K562 (cell line): ENCODE data around the gene ERI2. TPM values are rescaled to one million over a fixed set of nuclear protein-coding genes. Genes with fewer than 3 reads are reported as not detected.

Experiments
- ARID1B ChIP-seq: fragments of 450-650 bp; IDR thresholded peaks from 2 replicates; pipeline ENCODE4 v1.6.1; 2016; ENCODE audit warnings: antibody characterized with exemption, mild to moderate bottlenecking, inconsistent platforms
- BCLAF1 ChIP-seq, 2 experiments: fragments of 450-650 bp in 1 of 2; IDR thresholded peaks; 2 replicates each; pipeline ENCODE4 v1.6.1; 2011 to 2017; ENCODE audit warnings: low read depth in 2 of 2, antibody characterized with exemption in 1 of 2, borderline replicate concordance in 1 of 2, low read length in 1 of 2, mild to moderate bottlenecking in 1 of 2, mixed read lengths in 1 of 2; ENCODE audit not compliant: control insufficient read depth in 1 of 2
- CBX5 ChIP-seq: IDR thresholded peaks from 2 replicates; pipeline ENCODE4 v1.6.1; 2014; ENCODE audit warnings: low read depth, borderline replicate concordance
- ETV1 ChIP-seq: fragments of 450-650 bp; conservative IDR thresholded peaks from 2 replicates; pipeline ENCODE4 v1.6.1; 2016; ENCODE audit warnings: missing genetic modification characterization, control low read depth, low read depth, missing compliant biosample characterization
- ILF3 ChIP-seq: fragments of 450-650 bp; IDR thresholded peaks from 2 replicates; pipeline ENCODE4 v1.6.1; 2018; ENCODE audit warnings: antibody characterized with exemption, mild to moderate bottlenecking, moderate library complexity, borderline replicate concordance
- KLF1 ChIP-seq: fragments of 450-650 bp; IDR thresholded peaks from 2 replicates; pipeline ENCODE4 v1.6.1; 2016; ENCODE audit warnings: missing genetic modification characterization, missing compliant biosample characterization
- MCM5 ChIP-seq: fragments of 450-650 bp; IDR thresholded peaks from 2 replicates; pipeline ENCODE4 v1.6.1; 2016; ENCODE audit warnings: low read depth
- MEF2D ChIP-seq: conservative IDR thresholded peaks from 2 replicates; pipeline ENCODE4 v1.6.1; 2016; ENCODE audit warnings: low read depth, missing genetic modification characterization, missing compliant biosample characterization
- NONO ChIP-seq, 2 experiments: fragments of 200-400 bp in 1 of 2; fragments of 450-650 bp in 1 of 2; formaldehyde crosslinking in 1 of 2; IDR thresholded peaks; 2 replicates each; pipeline ENCODE4 v1.6.1; 2017; ENCODE audit warnings: low read depth in 2 of 2, mild to moderate bottlenecking in 2 of 2, moderate library complexity in 2 of 2, low read length in 1 of 2
- RNF2 ChIP-seq: sonication (generic); IDR thresholded peaks from 2 replicates; pipeline ENCODE4 v1.6.1; 2016
- SMC3 ChIP-seq: conservative IDR thresholded peaks from 2 replicates; pipeline ENCODE4 v1.6.1; 2011; ENCODE audit warnings: low read depth, low read length, improper control_type of control experiment; ENCODE audit not compliant: insufficient read depth
- YBX1 ChIP-seq: fragments of 450-650 bp; IDR thresholded peaks from 2 replicates; pipeline ENCODE4 v1.7.1; 2016; ENCODE audit warnings: mild to moderate bottlenecking
- ZNF184 ChIP-seq: sonication (generic); formaldehyde crosslinking; IDR thresholded peaks from 2 replicates; pipeline ENCODE4 v1.5.0; 2020; ENCODE audit warnings: missing genetic modification reagents
- polyA plus RNA-seq, 8 experiments: library from polyadenylated mRNA; depleted of rRNA in 4 of 8; stranded (reverse) in 5 of 8; unstranded in 3 of 8; fragments of >200 nt; fragmentation: Nextera tagmentation in 2 of 8; fragmentation: Illumina TruSeq in 1 of 8; extraction: Ambion mirVana in 2 of 8; extraction: Trizol in 1 of 8; gene quantifications; 2 replicates each; pipeline versions ENCODE4 v1.2.1 to v1.2.3, GENCODE V29; 2011 to 2014; ENCODE audit warnings: inconsistent platforms in 1 of 8, missing spikeins in 1 of 8
- total RNA-seq, 7 experiments: library from RNA; depleted of rRNA in 6 of 7; stranded (reverse); fragments of >200 nt in 6 of 7; fragmentation: Illumina TruSeq in 2 of 7; extraction: Trizol in 2 of 7; gene quantifications; 2 replicates each; pipeline versions ENCODE4 v1.2.1 to v1.2.3, GENCODE V29; 2011 to 2021; ENCODE audit warnings: low replicate concordance in 1 of 7
- TF ChIP-seq, protein P1 (sequence below), 2 experiments: fragments of 200-800 bp in 1 of 2; sonication (Bioruptor generic) in 1 of 2; sonication (generic) in 1 of 2; formaldehyde crosslinking in 1 of 2; IDR thresholded peaks in 1 of 2; conservative IDR thresholded peaks in 1 of 2; 2 replicates each; pipeline versions ENCODE4 v1.5.0 to v1.6.1; 2016 to 2020; ENCODE audit warnings: missing compliant biosample characterization in 1 of 2, missing genetic modification characterization in 1 of 2, missing genetic modification reagents in 1 of 2
- TF ChIP-seq, protein P2 (sequence below): fragments of 250-450 bp; sonication (Bioruptor Pico); IDR thresholded peaks from 2 replicates; pipeline ENCODE4 v1.8.0; 2022; ENCODE audit warnings: inconsistent platforms
- TF ChIP-seq, protein P3 (sequence below): sonication (generic); formaldehyde crosslinking; IDR thresholded peaks from 2 replicates; pipeline ENCODE4 v1.8.0; 2023; ENCODE audit warnings: mild to moderate bottlenecking, missing genetic modification reagents

ERI2 gene
- total and polyA plus RNA-seq, 9 of the 15 experiments (the other 6 are each of a cell fraction or from before 2014, with no cell fraction given) = 23.3 to 57.0 (median 48.1) TPM

GRCh38 chr16:20806168-20807050 lies at the start of gene ERI2, which contains the start of gene REXO5 (continued):
- TF ChIP-seq SMC3 (no peak), CBX5 (no peak), YBX1 (no peak), BCLAF1 (IDR thresholded peaks at IDR 0.05; ENCODE audit: borderline replicate concordance in 1 of 2, control insufficient read depth in 1 of 2, low read depth in 2 of 2, low read length in 1 of 2) (no peak), ETV1 (peak; percentile 96), RNF2 (peak; percentile 83; the same call in 1 of the 2 replicates), ZNF184 (CRISPR knock-in tag) (no peak), ILF3 (no peak), MEF2D (tag) (no peak), NONO (IDR thresholded peaks at IDR 0.05; ENCODE audit: low read depth in 2 of 2, low read length in 1 of 2) (peak in 1 of 2 experiments; percentile 8; a peak in 1 of 4 replicates), ARID1B (peak; percentile 57; the same call in 1 of the 2 replicates), KLF1 (tag) (peak; percentile 70), MCM5 (no peak)
- TF ChIP-seq, protein P1, sequence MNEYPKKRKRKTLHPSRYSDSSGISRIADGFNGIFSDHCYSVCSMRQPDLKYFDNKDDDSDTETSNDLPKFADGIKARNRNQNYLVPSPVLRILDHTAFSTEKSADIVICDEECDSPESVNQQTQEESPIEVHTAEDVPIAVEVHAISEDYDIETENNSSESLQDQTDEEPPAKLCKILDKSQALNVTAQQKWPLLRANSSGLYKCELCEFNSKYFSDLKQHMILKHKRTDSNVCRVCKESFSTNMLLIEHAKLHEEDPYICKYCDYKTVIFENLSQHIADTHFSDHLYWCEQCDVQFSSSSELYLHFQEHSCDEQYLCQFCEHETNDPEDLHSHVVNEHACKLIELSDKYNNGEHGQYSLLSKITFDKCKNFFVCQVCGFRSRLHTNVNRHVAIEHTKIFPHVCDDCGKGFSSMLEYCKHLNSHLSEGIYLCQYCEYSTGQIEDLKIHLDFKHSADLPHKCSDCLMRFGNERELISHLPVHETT (CRISPR knock-in tag; conservative IDR thresholded peaks at IDR 0.05 in 1 of 2, IDR thresholded peaks at IDR 0.05 in 1 of 2) = peak in 1 of 2 experiments; percentile 93; a peak in 2 of 4 replicates
- TF ChIP-seq, protein P2, sequence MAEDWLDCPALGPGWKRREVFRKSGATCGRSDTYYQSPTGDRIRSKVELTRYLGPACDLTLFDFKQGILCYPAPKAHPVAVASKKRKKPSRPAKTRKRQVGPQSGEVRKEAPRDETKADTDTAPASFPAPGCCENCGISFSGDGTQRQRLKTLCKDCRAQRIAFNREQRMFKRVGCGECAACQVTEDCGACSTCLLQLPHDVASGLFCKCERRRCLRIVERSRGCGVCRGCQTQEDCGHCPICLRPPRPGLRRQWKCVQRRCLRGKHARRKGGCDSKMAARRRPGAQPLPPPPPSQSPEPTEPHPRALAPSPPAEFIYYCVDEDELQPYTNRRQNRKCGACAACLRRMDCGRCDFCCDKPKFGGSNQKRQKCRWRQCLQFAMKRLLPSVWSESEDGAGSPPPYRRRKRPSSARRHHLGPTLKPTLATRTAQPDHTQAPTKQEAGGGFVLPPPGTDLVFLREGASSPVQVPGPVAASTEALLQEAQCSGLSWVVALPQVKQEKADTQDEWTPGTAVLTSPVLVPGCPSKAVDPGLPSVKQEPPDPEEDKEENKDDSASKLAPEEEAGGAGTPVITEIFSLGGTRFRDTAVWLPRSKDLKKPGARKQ = no peak
- TF ChIP-seq, protein P3, sequence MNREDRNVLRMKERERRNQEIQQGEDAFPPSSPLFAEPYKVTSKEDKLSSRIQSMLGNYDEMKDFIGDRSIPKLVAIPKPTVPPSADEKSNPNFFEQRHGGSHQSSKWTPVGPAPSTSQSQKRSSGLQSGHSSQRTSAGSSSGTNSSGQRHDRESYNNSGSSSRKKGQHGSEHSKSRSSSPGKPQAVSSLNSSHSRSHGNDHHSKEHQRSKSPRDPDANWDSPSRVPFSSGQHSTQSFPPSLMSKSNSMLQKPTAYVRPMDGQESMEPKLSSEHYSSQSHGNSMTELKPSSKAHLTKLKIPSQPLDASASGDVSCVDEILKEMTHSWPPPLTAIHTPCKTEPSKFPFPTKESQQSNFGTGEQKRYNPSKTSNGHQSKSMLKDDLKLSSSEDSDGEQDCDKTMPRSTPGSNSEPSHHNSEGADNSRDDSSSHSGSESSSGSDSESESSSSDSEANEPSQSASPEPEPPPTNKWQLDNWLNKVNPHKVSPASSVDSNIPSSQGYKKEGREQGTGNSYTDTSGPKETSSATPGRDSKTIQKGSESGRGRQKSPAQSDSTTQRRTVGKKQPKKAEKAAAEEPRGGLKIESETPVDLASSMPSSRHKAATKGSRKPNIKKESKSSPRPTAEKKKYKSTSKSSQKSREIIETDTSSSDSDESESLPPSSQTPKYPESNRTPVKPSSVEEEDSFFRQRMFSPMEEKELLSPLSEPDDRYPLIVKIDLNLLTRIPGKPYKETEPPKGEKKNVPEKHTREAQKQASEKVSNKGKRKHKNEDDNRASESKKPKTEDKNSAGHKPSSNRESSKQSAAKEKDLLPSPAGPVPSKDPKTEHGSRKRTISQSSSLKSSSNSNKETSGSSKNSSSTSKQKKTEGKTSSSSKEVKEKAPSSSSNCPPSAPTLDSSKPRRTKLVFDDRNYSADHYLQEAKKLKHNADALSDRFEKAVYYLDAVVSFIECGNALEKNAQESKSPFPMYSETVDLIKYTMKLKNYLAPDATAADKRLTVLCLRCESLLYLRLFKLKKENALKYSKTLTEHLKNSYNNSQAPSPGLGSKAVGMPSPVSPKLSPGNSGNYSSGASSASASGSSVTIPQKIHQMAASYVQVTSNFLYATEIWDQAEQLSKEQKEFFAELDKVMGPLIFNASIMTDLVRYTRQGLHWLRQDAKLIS (CRISPR knock-in tag) = peak; percentile 74
